Testis (tissue), 2 donors: ENCODE results near the gene FBXL15.

Experiments
- CTCF ChIP-seq, 3 experiments: fragments of 450-650 bp in 2 of 3; fragments of 200-600 bp in 1 of 3; sonication (generic) in 1 of 3; IDR thresholded peaks; one replicate each; pipeline ENCODE4 v1.5.1; 2016 to 2019; ENCODE audit warnings: antibody characterized with exemption in 3 of 3, mild to moderate bottlenecking in 2 of 3, moderate library complexity in 1 of 3
- POLR2A ChIP-seq: fragments of 450-650 bp; IDR thresholded peaks from one replicate; pipeline ENCODE4 v1.6.1; 2017; ENCODE audit warnings: antibody characterized with exemption, mild to moderate bottlenecking, moderate library complexity

- TF ChIP-seq CTCF (IDR thresholded peaks at IDR 0.05) (no peak), POLR2A (no peak)
Observed at GRCh38 chr10:102397222-102398171, 23.1 kb upstream of the FBXL15 start.
